H1 (cell line): Measurements from ENCODE around the gene LACTB. TPM values are rescaled to one million over a fixed set of nuclear protein-coding genes. Genes with fewer than 3 reads are reported as not detected.

ENCODE experiments used
- CBX5 ChIP-seq: fragments of 300-800, 300-1000 bp; sonication (generic); IDR thresholded peaks from 2 replicates; pipeline ENCODE4 v1.7.1; 2016; ENCODE audit warnings: antibody characterized with exemption, low read length, low read depth
- CBX8 ChIP-seq: fragments of 300-800, 300-1000 bp; sonication (generic); IDR thresholded peaks from 2 replicates; pipeline ENCODE4 v1.7.1; 2016; ENCODE audit warnings: low read depth, low read length, borderline replicate concordance
- PHF8 ChIP-seq: fragments of 200-600 bp; sonication (generic); conservative IDR thresholded peaks from 2 replicates; pipeline ENCODE4 v1.7.1; 2012; ENCODE audit warnings: low read depth, mild to moderate bottlenecking, inconsistent platforms, low read length, moderate library complexity
- RXRA ChIP-seq: IDR thresholded peaks from 2 replicates; pipeline ENCODE4 v1.6.1; 2011; ENCODE audit warnings: low read depth, mild to moderate bottlenecking, low read length, moderate library complexity; ENCODE audit not compliant: insufficient read depth
- SIN3A ChIP-seq, 2 experiments: IDR thresholded peaks in 1 of 2; conservative IDR thresholded peaks in 1 of 2; 2 replicates each; pipeline ENCODE4 v1.6.1; 2011 to 2012; ENCODE audit warnings: low read length in 2 of 2, improper control_type of control experiment in 1 of 2, low read depth in 1 of 2, mild to moderate bottlenecking in 1 of 2
- polyA plus RNA-seq, 7 experiments: library from polyadenylated mRNA; depleted of rRNA in 3 of 7; stranded (reverse) in 5 of 7; unstranded in 2 of 7; fragments of >200 nt in 5 of 7; fragments of 200-250 nt in 2 of 7; gene quantifications; 1 replicate in 5 of 7; 2 replicates in 1 of 7; 4 replicates in 1 of 7; pipeline versions ENCODE4 v1.2.1 to v1.2.3, GENCODE V29; 2011 to 2013; ENCODE audit warnings: missing spikeins in 2 of 7, mixed read lengths in 2 of 7
- total RNA-seq: library from RNA; stranded (reverse); fragmentation: NEBNext Ultra II Directional; extraction: Animal tissue kit (Norgen Biotek cat#: 25700); gene quantifications from 2 replicates; pipeline ENCODE4 v1.2.1, GENCODE V29; 2021
- TF ChIP-seq, protein P1 (sequence below): fragments of 300-600 bp; sonication (generic); IDR thresholded peaks from 2 replicates; pipeline ENCODE4 v1.7.1; 2012; ENCODE audit warnings: low read length, moderate library complexity, mild to moderate bottlenecking, inconsistent platforms; ENCODE audit not compliant: insufficient replicate concordance

LACTB gene
- total and polyA plus RNA-seq, 2 of the 8 experiments (the other 6 are each of a cell fraction or from before 2014, with no cell fraction given) = 5.8 to 14.9 TPM

GRCh38 chr15:63118854-63119253 is 2.8 kb upstream of the LACTB start (continued):
- TF ChIP-seq, protein P1, sequence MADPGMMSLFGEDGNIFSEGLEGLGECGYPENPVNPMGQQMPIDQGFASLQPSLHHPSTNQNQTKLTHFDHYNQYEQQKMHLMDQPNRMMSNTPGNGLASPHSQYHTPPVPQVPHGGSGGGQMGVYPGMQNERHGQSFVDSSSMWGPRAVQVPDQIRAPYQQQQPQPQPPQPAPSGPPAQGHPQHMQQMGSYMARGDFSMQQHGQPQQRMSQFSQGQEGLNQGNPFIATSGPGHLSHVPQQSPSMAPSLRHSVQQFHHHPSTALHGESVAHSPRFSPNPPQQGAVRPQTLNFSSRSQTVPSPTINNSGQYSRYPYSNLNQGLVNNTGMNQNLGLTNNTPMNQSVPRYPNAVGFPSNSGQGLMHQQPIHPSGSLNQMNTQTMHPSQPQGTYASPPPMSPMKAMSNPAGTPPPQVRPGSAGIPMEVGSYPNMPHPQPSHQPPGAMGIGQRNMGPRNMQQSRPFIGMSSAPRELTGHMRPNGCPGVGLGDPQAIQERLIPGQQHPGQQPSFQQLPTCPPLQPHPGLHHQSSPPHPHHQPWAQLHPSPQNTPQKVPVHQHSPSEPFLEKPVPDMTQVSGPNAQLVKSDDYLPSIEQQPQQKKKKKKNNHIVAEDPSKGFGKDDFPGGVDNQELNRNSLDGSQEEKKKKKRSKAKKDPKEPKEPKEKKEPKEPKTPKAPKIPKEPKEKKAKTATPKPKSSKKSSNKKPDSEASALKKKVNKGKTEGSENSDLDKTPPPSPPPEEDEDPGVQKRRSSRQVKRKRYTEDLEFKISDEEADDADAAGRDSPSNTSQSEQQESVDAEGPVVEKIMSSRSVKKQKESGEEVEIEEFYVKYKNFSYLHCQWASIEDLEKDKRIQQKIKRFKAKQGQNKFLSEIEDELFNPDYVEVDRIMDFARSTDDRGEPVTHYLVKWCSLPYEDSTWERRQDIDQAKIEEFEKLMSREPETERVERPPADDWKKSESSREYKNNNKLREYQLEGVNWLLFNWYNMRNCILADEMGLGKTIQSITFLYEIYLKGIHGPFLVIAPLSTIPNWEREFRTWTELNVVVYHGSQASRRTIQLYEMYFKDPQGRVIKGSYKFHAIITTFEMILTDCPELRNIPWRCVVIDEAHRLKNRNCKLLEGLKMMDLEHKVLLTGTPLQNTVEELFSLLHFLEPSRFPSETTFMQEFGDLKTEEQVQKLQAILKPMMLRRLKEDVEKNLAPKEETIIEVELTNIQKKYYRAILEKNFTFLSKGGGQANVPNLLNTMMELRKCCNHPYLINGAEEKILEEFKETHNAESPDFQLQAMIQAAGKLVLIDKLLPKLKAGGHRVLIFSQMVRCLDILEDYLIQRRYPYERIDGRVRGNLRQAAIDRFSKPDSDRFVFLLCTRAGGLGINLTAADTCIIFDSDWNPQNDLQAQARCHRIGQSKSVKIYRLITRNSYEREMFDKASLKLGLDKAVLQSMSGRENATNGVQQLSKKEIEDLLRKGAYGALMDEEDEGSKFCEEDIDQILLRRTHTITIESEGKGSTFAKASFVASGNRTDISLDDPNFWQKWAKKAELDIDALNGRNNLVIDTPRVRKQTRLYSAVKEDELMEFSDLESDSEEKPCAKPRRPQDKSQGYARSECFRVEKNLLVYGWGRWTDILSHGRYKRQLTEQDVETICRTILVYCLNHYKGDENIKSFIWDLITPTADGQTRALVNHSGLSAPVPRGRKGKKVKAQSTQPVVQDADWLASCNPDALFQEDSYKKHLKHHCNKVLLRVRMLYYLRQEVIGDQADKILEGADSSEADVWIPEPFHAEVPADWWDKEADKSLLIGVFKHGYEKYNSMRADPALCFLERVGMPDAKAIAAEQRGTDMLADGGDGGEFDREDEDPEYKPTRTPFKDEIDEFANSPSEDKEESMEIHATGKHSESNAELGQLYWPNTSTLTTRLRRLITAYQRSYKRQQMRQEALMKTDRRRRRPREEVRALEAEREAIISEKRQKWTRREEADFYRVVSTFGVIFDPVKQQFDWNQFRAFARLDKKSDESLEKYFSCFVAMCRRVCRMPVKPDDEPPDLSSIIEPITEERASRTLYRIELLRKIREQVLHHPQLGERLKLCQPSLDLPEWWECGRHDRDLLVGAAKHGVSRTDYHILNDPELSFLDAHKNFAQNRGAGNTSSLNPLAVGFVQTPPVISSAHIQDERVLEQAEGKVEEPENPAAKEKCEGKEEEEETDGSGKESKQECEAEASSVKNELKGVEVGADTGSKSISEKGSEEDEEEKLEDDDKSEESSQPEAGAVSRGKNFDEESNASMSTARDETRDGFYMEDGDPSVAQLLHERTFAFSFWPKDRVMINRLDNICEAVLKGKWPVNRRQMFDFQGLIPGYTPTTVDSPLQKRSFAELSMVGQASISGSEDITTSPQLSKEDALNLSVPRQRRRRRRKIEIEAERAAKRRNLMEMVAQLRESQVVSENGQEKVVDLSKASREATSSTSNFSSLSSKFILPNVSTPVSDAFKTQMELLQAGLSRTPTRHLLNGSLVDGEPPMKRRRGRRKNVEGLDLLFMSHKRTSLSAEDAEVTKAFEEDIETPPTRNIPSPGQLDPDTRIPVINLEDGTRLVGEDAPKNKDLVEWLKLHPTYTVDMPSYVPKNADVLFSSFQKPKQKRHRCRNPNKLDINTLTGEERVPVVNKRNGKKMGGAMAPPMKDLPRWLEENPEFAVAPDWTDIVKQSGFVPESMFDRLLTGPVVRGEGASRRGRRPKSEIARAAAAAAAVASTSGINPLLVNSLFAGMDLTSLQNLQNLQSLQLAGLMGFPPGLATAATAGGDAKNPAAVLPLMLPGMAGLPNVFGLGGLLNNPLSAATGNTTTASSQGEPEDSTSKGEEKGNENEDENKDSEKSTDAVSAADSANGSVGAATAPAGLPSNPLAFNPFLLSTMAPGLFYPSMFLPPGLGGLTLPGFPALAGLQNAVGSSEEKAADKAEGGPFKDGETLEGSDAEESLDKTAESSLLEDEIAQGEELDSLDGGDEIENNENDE = no peak
- TF ChIP-seq CBX8 = no peak
- no peak for TF ChIP-seq SIN3A (conservative IDR thresholded peaks at IDR 0.05 in 1 of 2, IDR thresholded peaks at IDR 0.05 in 1 of 2; ENCODE audit: low read depth in 1 of 2, low read length in 2 of 2)
- no peak for TF ChIP-seq CBX5
- TF ChIP-seq RXRA = no peak
- no peak for TF ChIP-seq PHF8
